ENCODE measurements around the gene SRI. TPM values are rescaled to one million over a fixed set of nuclear protein-coding genes. Genes with fewer than 3 reads are reported as not detected.
A peak's percentile ranks its signal among the peaks of the same experiment; 100 is the strongest.
"Not testable (repeated sequence)": the region's sequence is repeated elsewhere in the genome, so short reads cannot be mapped to it uniquely, and the experiment has no call there.

SRI gene
- polyA plus RNA-seq, 6 donors from 2014 or later: 194 to 265 (median 222) TPM

DNA sequence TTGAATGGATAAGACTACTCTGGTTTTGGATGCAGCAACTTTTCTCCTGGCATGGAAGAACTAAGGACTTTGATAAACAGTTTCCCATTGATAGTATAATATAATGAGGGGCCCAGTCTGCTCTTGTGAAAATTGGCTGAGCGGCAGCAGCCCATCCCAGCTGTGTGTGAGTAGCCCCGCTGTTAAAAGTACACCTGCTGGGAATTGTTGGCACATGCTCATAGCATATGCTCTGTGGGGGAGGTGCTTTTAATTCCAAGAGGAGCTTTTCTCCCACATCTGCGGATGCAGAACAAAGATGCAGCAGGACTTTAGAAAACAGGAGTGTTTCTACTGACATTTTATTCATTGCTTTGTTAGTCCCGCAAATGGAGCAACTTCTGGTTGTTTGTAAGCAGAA is 19.0 kb downstream of the SRI start:
- Mint-ChIP-seq H3K4me3 (no peak overlapping the region), H3K9me3 (no peaks in the 10 kb centered on the region), H3K27ac (peak overlapping the region in 2 of 6 donors; percentile 21 to 78), H3K27me3 (no peaks in the 10 kb centered on the region), H3K36me3 (peaks cover 13 to 21% of the 10 kb centered on the region in 2 donors), H3K4me1 (no peaks in the 10 kb centered on the region)
- ATAC-seq (ENCODE audit: low read depth in 2 of 2) (no peak), DNase-seq (no peak)

- Mint-ChIP-seq H3K36me3 (peaks cover 13 to 15% of the 10 kb centered on the region in 2 donors), H3K9me3 (no peaks in the 10 kb centered on the region), H3K27me3 (no peaks in the 10 kb centered on the region), H3K4me1 (no peaks in the 10 kb centered on the region), H3K4me3 (no peak overlapping the region), H3K27ac (no peak overlapping the region)
- DNase-seq (no peak), ATAC-seq (ENCODE audit: low read depth in 2 of 2) (no peak)
These were observed 19.6 kb downstream of the SRI start for GRCh38 chr7:88200261-88200660.

DNA sequence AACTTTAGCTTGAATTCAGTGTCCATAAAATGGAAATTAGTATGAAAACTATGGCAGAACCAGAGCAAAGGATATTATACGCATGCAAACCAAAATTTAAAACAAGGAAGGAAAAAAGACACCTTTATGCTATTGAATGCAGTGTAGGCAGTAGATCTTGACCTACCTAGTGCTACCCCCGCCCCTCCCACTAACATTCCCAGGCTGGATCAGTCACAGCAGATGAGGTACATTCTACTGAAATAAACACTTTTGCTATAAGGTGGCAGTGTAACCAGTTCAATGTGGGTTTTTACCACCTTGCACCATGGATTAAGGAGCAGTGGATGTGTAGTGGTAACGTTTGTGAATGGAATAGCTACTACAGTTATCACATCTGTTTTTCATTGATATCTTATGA is 27.9 kb downstream of the SRI start:
- DNase-seq (no peak), ATAC-seq (ENCODE audit: low read depth in 2 of 2) (no peak)
- no peaks in the 10 kb centered on the region for H3K27me3 Mint-ChIP-seq
- H3K9me3 Mint-ChIP-seq: no peaks in the 10 kb centered on the region
- H3K36me3 Mint-ChIP-seq: no peaks in the 10 kb centered on the region
- H3K27ac Mint-ChIP-seq: peak overlapping the region in 1 of 6 donors; percentile 6
- no peak overlapping the region for H3K4me3 Mint-ChIP-seq
- no peaks in the 10 kb centered on the region for H3K4me1 Mint-ChIP-seq

GRCh38 chr7:88185650-88186049 is 34.2 kb downstream of the SRI start:
- ATAC-seq (ENCODE audit: low read depth in 2 of 2) (no peak), DNase-seq (no peak)
- Mint-ChIP-seq H3K4me1 (no peaks in the 10 kb centered on the region), H3K36me3 (no peaks in the 10 kb centered on the region), H3K27me3 (peaks cover 0 to 4% (median 0%) of the 10 kb centered on the region in 3 donors), H3K27ac (no peak overlapping the region), H3K9me3 (no peaks in the 10 kb centered on the region), H3K4me3 (no peak overlapping the region)

GRCh38 chr7:88184848-88185304 is 35.0 kb downstream of the SRI start:
- ATAC-seq (ENCODE audit: low read depth in 2 of 2): no peak
- H3K27ac Mint-ChIP-seq: no peak overlapping the region
- no peak for DNase-seq

DNA sequence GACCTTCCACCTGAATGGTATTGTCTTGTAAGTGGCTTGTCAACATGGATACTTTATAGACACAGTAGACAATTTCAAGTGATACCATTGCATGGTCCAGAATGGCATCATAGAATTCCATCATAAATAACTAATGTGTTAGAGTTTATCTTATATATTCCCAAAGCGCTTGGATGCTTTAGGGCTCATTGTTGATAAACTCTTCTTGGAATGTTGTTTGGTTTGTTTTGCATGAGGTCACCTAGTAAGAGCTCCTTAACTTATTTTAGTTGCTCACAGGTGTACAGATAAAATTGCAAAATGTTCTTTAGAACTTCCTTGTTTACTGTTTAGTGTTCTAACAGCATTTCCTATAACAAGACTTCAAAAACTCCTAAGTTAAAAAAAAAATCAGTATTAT is 36.8 kb downstream of the SRI start:
- DNase-seq (no peak), ATAC-seq (ENCODE audit: low read depth in 2 of 2) (no peak)
- Mint-ChIP-seq H3K27ac (no peak overlapping the region), H3K4me3 (no peak overlapping the region), H3K27me3 (peaks cover 0 to 4% (median 0%) of the 10 kb centered on the region in 3 donors), H3K4me1 (no peaks in the 10 kb centered on the region), H3K36me3 (no peaks in the 10 kb centered on the region), H3K9me3 (no peaks in the 10 kb centered on the region)

More at GRCh38 chr7:88184848-88185304, 35.0 kb downstream of the SRI start:
- H3K4me3 Mint-ChIP-seq: no peak overlapping the region
- H3K4me1 Mint-ChIP-seq: no peaks in the 10 kb centered on the region
- peaks cover 0 to 4% (median 0%) of the 10 kb centered on the region in 3 donors for H3K27me3 Mint-ChIP-seq
- no peaks in the 10 kb centered on the region for H3K36me3 Mint-ChIP-seq
- no peaks in the 10 kb centered on the region for H3K9me3 Mint-ChIP-seq

- ATAC-seq (ENCODE audit: low read depth in 2 of 2): no peak
- Mint-ChIP-seq H3K4me3 (no peak overlapping the region), H3K27me3 (no peaks in the 10 kb centered on the region), H3K9me3 (no peaks in the 10 kb centered on the region), H3K36me3 (no peaks in the 10 kb centered on the region), H3K4me1 (no peaks in the 10 kb centered on the region), H3K27ac (no peak overlapping the region)
- DNase-seq: no peak
These were observed 43.6 kb downstream of the SRI start for GRCh38 chr7:88176190-88176589.

DNA sequence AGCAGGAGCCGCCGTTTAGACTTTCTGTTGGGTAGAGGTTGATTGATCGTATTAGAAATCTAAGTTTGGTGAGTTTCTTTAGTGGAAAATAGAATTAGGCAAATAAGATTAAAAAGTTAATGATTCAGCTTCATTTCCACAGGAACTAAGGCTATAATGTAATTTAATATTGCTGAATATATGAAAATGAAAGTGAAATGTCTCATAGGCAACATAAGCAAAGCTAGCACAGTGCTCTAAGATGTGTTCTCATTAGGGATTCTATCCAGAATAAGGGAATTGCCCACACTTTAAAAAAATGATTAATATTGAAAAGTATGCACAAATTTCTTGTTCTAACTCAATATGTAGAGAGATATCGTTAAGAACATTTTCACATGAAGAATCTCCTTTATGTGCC is 47.0 kb downstream of the SRI start:
- H3K4me1 Mint-ChIP-seq: no peaks in the 10 kb centered on the region

DNA sequence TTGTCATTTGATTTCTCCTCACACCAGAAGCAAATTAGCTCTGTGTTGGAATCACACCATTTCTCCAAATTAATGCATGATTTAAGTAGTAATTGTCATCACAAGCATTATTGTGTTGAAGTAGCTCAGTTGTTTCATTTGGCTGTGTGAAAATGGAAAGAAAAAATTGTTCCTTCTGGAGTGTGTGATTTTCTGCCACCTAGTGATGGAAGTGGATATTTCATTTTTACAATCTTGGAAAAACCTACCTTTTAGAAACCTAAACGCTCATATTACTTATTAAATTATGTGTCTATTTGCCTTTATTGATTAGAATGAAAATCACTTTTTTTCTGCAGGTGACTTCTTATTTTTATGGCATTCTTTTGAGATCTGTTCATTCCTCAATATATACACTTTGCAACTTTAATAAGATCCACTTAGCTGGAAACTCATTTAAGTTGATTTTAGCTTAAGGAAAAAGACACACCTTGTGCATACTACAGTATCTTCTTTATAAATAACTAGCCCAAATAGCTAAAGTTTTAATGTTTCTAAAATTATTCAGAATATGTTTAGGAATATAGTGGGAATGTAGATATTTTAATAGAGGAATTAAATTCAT is 50.0 kb downstream of the SRI start:
- Mint-ChIP-seq H3K27me3 (no peaks in the 10 kb centered on the region), H3K27ac (no peak overlapping the region), H3K36me3 (no peaks in the 10 kb centered on the region), H3K4me1 (no peaks in the 10 kb centered on the region), H3K4me3 (no peak overlapping the region), H3K9me3 (no peaks in the 10 kb centered on the region)
- no peak for ATAC-seq (ENCODE audit: low read depth in 2 of 2)
- no peak for DNase-seq

More for the DNA sequence above, 47.0 kb downstream of the SRI start:
- Mint-ChIP-seq H3K27me3 (no peaks in the 10 kb centered on the region), H3K27ac (no peak overlapping the region), H3K9me3 (no peaks in the 10 kb centered on the region), H3K36me3 (no peaks in the 10 kb centered on the region), H3K4me3 (no peak overlapping the region)
- ATAC-seq (ENCODE audit: low read depth in 2 of 2) (no peak), DNase-seq (no peak)

DNA sequence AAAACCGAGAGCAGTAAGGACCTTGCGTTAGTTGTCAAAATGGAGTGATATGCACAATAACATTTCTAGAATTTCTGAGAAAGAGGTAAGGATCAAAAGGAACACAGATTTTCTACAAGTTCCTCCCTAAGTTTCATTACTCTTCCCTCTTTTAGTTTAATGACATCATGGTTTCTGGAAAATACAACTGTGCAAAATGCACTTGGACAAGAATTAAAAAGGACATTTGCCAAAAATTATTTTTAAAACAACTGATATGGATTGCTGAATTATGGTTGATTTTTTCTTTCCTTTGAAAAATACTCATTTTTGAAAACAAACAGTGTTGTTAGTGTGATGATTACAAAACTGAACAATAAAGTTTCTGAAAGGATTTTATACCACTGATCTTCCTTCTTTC is 52.1 kb downstream of the SRI start:
- ATAC-seq (ENCODE audit: low read depth in 2 of 2) (no peak), DNase-seq (no peak)
- H3K4me1 Mint-ChIP-seq: no peaks in the 10 kb centered on the region
- H3K9me3 Mint-ChIP-seq: no peaks in the 10 kb centered on the region
- H3K4me3 Mint-ChIP-seq: peak overlapping the region in 1 of 8 donors; percentile 18
- H3K27me3 Mint-ChIP-seq: no peaks in the 10 kb centered on the region
- H3K27ac Mint-ChIP-seq: peak overlapping the region in 1 of 6 donors; percentile 35
- H3K36me3 Mint-ChIP-seq: no peaks in the 10 kb centered on the region

- Mint-ChIP-seq H3K27ac (no peak overlapping the region), H3K36me3 (no peaks in the 10 kb centered on the region), H3K4me3 (no peak overlapping the region), H3K9me3 (no peaks in the 10 kb centered on the region), H3K27me3 (no peaks in the 10 kb centered on the region), H3K4me1 (no peaks in the 10 kb centered on the region)
- DNase-seq: no peak
- ATAC-seq (ENCODE audit: low read depth in 2 of 2): no peak
These were observed 52.6 kb downstream of the SRI start for GRCh38 chr7:88167223-88167622.

GRCh38 chr7:88165697-88166096 is 54.1 kb downstream of the SRI start:
- Mint-ChIP-seq H3K4me3 (no peak overlapping the region), H3K9me3 (peaks cover 1 to 12% (median 4%) of the 10 kb centered on the region in 7 donors), H3K27me3 (no peaks in the 10 kb centered on the region), H3K27ac (no peak overlapping the region), H3K4me1 (no peaks in the 10 kb centered on the region), H3K36me3 (no peaks in the 10 kb centered on the region)
- ATAC-seq (ENCODE audit: low read depth in 2 of 2) (no peak), DNase-seq (no peak)

DNA sequence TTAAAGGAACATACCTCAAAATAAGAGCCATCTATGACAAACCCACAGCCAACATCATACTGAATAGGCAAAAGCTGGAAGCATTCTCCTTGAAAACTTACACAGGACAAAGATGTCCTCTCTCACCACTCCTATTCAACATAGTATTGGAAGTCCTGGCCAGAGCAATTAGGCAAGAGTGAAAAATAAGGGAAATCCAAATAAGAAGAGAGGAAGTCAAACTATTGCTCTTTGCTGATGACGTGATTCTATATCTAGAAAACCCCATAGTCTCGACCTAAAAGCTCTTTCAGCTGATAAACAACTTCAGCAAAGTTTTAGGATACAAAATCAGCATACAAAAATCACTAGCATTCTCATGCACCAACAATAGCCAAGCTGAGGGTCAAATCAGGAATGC is 60.1 kb downstream of the SRI start:
- H3K36me3 Mint-ChIP-seq; H3K27ac Mint-ChIP-seq; ATAC-seq (ENCODE audit: low read depth in 2 of 2); H3K27me3 Mint-ChIP-seq; H3K4me1 Mint-ChIP-seq; H3K4me3 Mint-ChIP-seq; DNase-seq: not testable (repeated sequence)
- H3K9me3 Mint-ChIP-seq: peaks cover 8 to 38% (median 19%) of the 10 kb centered on the region in 7 donors

- ATAC-seq (ENCODE audit: low read depth in 2 of 2) (no peak), DNase-seq (no peak)
- Mint-ChIP-seq H3K27ac (no peak overlapping the region), H3K27me3 (no peaks in the 10 kb centered on the region), H3K4me3 (no peak overlapping the region), H3K36me3 (peaks cover 7 to 9% of the 10 kb centered on the region in 2 donors), H3K9me3 (peaks cover 7 to 30% (median 18%) of the 10 kb centered on the region in 7 donors), H3K4me1 (no peaks in the 10 kb centered on the region)
These were observed 63.5 kb downstream of the SRI start for GRCh38 chr7:88156356-88156755.

DNA sequence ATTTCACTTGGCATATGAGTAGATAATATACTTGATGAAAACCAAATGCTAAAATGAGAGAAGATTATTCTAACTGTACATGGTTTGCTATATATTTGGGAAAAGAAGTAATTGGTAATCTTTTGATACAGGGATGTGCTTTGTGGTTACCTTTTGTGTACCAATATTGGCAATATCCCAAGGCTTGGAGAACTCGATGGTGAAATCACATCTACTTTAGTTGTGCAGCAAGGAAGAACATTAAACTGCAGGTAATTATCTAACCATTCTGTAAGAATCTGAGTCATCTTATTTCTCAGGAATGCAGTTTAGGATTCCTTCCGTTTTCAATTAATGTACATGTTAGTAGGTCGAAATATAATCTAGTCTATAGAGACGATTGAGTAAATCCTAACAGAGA is 64.1 kb downstream of the SRI start:
- Mint-ChIP-seq H3K36me3 (peaks cover 7 to 9% of the 10 kb centered on the region in 2 donors), H3K27me3 (no peaks in the 10 kb centered on the region), H3K27ac (no peak overlapping the region), H3K4me1 (no peaks in the 10 kb centered on the region), H3K9me3 (peaks cover 7 to 27% (median 18%) of the 10 kb centered on the region in 7 donors), H3K4me3 (no peak overlapping the region)
- no peak for ATAC-seq (ENCODE audit: low read depth in 2 of 2)
- no peak for DNase-seq

Measured in naive B cell (primary cell).